GOT3 (cell line): ENCODE measurements around the gene SFMBT2.

ENCODE experiments used
- DNase-seq: peaks from one replicate; lab custom pipeline; 2025; ENCODE audit warnings: mixed read lengths; lab: John Stamatoyannopoulos, UW

SFMBT2 gene

DNA sequence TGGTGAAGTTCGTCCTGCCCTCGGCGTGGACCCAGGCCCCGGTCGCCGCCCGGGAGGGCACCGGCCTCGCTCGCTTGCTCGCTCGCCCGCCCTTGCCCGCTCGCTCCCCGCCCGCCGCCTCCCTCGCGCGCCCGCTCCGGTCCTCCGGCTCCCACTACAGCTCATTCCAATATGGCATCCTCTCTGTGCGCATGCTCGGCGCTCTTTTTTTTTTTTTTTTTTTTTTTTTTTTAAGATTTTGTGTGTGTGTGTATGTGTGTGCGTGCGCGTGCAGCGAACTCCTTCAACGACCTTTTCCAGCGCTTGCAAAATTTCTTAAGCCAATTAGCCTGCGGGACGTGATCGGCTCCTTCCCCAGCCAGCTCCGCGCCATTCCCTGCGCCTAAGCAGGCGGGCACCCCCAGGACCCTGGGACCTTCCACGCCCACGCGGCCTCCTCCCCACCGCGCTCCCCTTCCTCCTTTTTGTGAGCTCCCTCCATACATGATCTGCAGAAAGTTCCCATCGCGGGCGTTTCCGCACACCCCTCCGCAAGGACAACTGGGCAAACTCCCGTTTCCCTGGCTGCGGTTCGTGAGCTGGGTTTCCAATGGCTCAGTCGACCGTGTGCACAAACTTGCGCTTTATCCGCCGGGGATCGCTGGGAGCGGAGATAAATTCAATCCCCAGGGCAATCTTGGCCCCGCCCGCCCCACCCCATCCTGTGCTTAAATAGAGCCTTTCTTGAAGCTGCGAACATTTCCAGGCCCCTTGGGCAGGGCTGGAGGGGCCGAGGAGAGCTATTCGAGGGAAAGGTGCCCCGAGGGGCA is at the start of gene SFMBT2:
SFMBT2 (minus strand) TSS at position 173 of the 809 bp plus-strand sequence. CDS start 29,136 bp downstream, outside the sequence.
- no peak for DNase-seq

DNA sequence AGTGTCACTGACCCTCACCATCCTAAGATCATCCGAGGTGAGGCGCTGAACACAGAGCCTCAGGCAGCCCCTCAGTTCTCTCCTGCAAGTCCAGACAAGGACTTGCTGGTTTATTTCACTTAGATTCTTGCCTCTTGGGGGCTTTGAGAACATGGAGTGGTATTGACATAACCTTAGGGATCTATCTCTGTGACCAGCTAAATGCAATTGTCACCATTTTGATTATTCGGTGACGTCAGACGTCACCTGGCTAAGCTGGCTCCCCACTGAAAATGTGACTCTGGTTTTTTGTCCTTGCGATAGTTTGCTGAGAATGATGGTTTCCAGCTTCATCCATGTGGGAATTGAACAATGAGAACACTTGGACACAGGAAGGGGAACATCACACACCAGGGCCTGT is 49.2 kb upstream of the SFMBT2 start:
- DNase-seq: no peak

DNA sequence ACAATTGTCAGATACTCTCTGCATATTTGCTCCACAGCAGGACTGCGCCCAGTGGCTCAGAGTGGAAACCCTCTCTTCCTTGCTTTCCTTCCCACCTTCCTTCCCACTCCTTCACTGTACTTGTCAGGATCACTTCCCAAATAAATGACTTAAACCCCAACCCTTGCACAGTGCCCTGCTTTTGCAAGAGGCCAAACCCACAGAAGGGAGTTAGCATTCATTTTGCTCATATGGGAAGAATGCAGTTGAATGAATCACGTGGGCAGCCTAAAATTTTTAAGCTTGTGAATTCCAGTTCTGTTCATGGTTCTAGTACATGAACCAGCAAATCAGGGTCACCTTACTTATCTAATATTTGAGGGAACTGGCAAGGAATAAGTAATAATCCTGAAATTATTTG is 47.7 kb upstream of the SFMBT2 start:
- DNase-seq: no peak

DNA sequence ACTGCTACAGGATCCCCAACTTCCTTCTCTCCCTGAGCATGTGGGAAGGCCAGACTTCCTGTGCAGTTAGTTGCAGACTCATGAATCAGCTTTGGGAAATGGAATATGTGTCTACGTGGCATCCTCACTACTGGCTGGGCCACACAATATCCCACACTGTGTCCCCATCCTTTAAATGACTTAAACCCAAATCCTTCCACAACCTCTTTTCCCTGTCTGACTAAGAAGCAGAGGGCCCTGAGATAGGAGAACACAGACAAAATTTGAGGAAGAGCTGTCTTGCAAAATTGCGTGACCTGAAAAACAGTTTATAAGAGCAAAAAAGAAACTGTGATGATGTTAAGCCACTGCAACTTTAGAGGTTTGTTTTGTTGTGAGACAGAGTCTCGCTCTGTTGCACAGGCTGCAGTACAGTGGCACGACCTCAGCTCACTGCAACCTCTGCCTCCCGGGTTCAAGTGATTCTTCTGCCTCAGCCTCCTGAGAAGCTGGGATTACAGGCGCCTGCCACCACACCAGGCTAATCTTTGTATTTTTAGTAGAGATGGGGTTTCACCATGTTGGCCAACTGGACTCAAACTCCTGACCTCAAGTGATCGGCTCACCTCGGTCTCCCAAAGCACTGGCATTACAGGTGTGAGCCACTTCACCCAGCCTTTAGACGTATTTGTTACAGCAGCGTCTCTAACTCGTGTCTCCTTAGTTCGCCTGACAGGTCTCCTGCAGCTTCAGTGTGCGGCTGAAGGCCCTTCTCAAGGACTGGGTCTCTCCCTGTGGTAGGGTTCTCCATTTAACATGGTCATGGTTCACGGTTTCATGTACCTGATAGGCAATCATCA is 46.9 kb upstream of the SFMBT2 start:
- DNase-seq: no peak

DNA sequence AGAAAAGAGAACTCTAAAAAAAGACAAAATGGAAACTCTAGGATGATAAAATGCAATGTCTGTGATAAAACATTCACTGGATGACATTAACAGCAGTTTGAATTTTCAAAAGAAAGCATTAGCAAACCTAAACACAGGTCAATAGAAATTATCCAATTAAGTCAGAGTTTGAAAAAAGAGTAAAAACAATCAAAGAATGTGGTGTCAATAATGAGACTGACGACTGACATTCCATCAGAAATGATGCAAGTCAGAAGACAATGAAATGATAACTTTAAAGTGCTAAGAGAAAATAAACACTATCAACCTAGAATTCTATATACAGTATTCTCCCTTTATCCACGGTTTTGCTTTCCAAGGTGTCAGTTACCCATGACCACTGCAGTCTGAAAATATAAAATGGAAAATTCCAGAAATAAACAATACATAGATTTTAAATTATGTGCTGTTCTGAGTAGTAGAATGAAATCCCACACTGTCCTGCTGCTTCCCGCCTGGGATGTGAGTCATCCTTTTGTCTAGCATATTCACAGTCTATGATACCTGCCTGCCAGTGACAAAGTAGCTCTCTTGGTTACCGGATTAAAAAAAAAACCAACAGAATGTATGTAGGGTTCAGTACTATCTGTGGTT is 38.3 kb upstream of the SFMBT2 start:
- no peak for DNase-seq

- DNase-seq: no peak
Measured at GRCh38 chr10:7445474-7446185, 34.8 kb upstream of the SFMBT2 start.

DNA sequence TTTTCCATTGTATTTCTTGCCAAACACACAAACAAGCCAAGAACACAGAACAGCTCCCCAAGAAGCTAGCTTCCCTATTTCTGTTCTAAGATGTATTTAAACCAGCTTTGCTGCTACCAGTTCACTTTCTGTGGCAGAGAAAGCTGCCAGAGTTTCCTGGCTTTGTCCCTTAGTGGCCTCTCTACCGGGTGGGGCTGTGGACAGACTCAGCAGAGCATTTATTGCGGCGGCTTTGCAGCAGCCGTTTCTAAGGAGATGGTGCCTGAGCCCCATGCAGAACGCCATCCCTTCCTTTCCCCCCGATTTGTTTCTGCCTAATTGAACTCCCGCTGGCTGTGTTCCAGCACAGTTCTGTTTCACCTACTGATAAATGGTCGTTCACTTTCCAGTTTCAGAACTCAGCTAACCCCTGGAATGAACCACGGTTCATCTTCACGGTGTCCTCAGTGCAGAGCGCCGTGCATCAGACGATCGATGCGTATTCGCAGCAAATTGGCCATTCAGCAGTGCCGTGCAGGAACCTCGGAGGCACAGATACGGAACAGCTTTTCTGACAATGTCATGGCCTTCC is 33.8 kb upstream of the SFMBT2 start:
- DNase-seq: no peak

- no peak for DNase-seq
Measured at GRCh38 chr10:7443036-7443435, 32.2 kb upstream of the SFMBT2 start.

DNA sequence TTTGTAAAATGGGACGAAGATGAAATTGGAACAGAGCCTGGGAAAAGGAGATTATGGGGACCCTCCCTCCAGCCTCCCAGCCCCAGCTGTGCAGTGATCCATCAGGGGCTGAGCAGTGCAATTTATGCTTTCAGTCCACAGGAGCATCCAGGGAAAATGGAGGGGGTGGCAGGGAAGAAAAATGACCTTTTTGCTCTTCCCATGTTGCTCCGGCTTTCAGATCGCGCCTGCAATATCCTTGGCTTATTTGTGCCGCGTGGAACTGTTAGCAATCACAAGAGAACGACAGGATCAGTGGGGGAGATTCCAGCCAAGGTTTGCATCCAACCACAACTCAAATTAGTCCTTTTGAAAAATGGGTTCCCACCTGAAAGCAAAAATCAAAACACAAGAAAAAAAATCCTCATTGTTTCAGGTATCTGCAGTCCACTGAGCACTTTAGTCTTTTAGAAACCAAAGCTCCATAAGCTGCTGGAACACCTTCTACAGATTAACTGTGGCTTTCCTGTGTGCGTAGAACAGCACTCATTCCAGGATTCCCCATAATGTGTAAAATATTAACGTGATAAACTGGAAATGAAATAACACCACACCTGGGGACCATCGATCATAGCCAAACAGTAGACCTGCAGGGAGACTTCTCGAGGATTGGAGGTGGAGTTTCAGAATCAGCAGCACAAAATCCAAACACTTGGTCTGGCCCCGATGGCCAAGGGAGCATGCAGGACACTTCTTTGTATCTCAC is 30.7 kb upstream of the SFMBT2 start:
- no peak for DNase-seq

DNA sequence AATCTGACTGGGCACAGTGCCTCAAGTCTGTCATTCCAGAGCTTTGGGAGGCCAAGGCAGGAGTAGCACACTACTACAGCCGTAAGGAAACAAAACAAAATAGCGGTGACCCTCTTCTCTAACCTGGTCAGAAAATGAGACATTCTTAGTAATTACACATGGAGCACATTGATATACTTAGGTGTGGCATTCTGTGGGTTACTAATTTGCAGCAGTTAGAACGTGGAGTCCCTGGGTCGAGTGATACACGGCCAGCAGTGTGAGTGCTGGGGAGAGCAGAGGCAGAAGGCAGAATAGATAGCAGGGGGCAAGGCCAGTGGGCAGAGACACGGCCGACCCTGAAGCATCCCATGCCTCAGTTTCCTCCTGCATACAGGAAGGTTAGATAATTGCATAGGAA is 28.9 kb upstream of the SFMBT2 start:
- no peak for DNase-seq

DNA sequence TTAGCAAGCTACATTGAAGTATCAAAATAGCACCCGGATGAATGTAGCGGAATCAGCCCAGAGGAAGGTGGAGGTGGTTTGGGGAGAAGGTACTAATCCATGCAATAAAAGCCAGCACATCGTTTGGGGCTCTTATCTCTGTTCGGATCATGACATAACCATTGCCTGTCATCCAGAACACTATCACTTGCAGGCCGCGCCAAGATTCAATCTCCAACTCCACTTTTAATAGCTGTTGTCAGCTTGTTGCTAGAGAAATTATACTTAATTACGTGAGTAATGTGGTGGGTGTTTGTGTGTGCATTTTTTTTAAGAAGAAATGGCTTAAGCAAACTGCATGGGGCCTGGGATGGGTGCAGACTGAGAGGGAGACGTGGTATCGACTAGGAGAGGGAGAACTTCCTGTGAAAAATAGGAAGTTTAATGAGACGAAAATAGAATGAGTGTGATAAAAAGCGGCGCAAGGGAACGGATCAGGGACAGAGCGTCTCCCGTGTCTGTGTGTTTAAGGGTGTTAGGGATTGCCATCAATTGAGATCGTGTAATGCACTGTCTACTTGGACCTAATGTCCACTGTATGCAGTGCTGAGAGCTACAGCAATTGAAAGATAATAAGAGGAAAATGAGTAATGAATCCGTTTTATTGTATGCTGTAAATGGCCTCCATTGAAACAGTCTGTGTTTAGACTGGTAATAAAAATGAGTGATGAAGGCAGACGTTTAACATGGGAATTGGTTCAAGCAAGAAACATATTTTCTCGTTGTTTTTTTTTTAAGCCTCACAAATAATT is 27.6 kb upstream of the SFMBT2 start:
- no peak for DNase-seq

GRCh38 chr10:7436490-7437100 is 25.8 kb upstream of the SFMBT2 start:
- no peak for DNase-seq

DNA sequence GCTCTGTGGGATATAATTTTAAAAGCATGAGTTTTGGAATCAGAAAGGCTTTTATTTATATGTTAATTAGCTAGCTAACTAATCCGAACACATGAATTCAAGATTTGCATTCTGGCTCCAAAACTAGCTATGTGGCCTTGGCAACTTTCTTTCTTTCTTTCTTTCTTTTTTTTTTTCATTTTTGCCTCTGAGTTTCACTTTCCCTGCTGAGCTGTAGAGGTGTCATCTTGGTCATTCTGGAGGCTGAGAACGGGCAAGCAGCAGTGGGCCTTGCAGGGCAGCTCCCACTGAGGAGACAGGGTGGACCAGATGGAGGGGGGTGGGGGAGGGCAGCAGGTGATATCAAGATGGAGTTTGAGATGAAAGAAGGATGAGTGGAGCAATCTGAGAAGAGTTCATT is 24.8 kb upstream of the SFMBT2 start:
- DNase-seq: no peak

GRCh38 chr10:7434378-7434777 is 23.5 kb upstream of the SFMBT2 start:
- no peak for DNase-seq

DNA sequence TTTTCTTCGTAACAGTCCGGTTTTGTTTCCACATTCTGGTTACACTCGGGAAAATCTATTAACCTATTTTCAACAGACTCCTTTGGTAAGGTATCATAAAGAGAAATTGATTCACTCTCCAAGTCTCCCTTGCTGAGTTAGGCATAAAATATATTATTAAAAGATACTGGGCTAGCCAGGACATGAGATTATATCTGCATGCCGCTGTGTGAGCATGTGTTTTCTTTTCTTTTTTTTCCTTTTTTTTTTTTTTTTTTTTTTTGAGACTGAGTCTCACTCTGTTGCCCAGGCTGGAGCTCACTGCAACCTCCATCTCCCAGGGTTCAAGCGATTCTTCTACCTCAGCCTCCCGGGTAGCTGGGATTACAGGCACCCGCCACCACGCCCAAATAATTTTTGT is 23.0 kb upstream of the SFMBT2 start:
- DNase-seq: no peak

- DNase-seq: no peak
Measured at GRCh38 chr10:7432884-7433726, 22.3 kb upstream of the SFMBT2 start.

GRCh38 chr10:7428673-7429350 is 18.0 kb upstream of the SFMBT2 start:
- no peak for DNase-seq

DNA sequence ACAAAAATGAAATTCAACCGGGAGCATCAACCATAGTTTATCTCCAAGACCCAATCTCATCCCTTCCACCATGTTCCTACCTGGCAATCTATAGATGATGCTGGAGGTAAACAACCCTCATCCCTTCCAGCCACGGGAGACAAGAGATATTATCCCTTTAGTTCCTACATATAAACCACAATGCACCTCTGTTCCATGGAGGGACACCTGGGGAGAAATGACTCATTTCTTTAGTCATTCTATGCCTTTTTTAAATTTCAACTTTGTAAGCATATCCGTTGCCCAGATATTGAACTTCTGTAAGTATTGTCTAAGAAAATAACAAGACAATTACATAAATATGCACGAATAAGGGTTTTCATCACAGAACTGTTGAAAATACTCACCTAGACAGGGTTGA is 15.5 kb upstream of the SFMBT2 start:
- no peak for DNase-seq
